Astrocyte of the cerebellum (primary cell): ENCODE data around the gene OAT.

ENCODE experiments used
- DNase-seq: peaks from one replicate; pipeline ENCODE4 v3.0.0-alpha.2; 2011; ENCODE audit warnings: low read depth
- H3K4me3 ChIP-seq: 2 replicates; pipeline ENCODE4 v1.5.1; 2011; ENCODE audit warnings: mild to moderate bottlenecking, low read depth, low read length, moderate library complexity
- CTCF ChIP-seq: IDR thresholded peaks from 2 replicates; pipeline ENCODE4 v1.5.1; 2012; ENCODE audit warnings: low read length, low read depth, moderate library complexity, mild to moderate bottlenecking; ENCODE audit errors: missing control alignments
- in situ Hi-C: cut with HindIII; loops from 2 replicates; pipeline ENCODE4 v1.10.0; 2017; ENCODE audit warnings: low sequenced_read_pairs

The OAT gene

GRCh38 chr10:124369066-124369465 is 49.7 kb downstream of the OAT start:
- no peak for TF ChIP-seq CTCF
- no peak for DNase-seq
- in situ Hi-C loops: no loop called here
- no peak overlapping the region for H3K4me3 ChIP-seq

GRCh38 chr10:124367936-124368335 is 50.8 kb downstream of the OAT start:
- no peak overlapping the region for H3K4me3 ChIP-seq
- TF ChIP-seq CTCF: no peak
- in situ Hi-C loops: no loop called here
- DNase-seq: no peak

- no peak overlapping the region for H3K4me3 ChIP-seq
- DNase-seq: no peak
- TF ChIP-seq CTCF: no peak
- in situ Hi-C loops: no loop called here
These were observed 51.3 kb downstream of the OAT start for GRCh38 chr10:124367414-124367813.

GRCh38 chr10:124366825-124367224 is 51.9 kb downstream of the OAT start:
- in situ Hi-C loops: no loop called here
- TF ChIP-seq CTCF: no peak
- no peak for DNase-seq
- H3K4me3 ChIP-seq: no peak overlapping the region

GRCh38 chr10:124366343-124366742 is 52.4 kb downstream of the OAT start:
- H3K4me3 ChIP-seq: no peak overlapping the region
- no peak for DNase-seq
- in situ Hi-C loops: no loop called here
- no peak for TF ChIP-seq CTCF

- no peak for TF ChIP-seq CTCF
- no peak for DNase-seq
- in situ Hi-C loops: no loop called here
- no peak overlapping the region for H3K4me3 ChIP-seq
These were observed 54.0 kb downstream of the OAT start for GRCh38 chr10:124364674-124365073.

GRCh38 chr10:124362568-124362967 is 56.2 kb downstream of the OAT start:
- no peak for DNase-seq
- no peak for TF ChIP-seq CTCF
- no peak overlapping the region for H3K4me3 ChIP-seq
- in situ Hi-C loops: no loop called here
